Epithelial cell of proximal tubule (primary cell): ENCODE results near the gene ZNF439. TPM values are rescaled to one million over a fixed set of nuclear protein-coding genes. Genes with fewer than 3 reads are reported as not detected.
"Not testable (repeated sequence)": the region's sequence is repeated elsewhere in the genome, so short reads cannot be mapped to it uniquely, and the experiment has no call there.

Experiments
- DNase-seq: peaks from one replicate; pipeline ENCODE4 v3.0.0-alpha.2; 2011; ENCODE audit warnings: low read depth
- H3K4me3 ChIP-seq: 2 replicates; pipeline ENCODE4 v1.5.1; 2011; ENCODE audit warnings: low read depth, mild to moderate bottlenecking, low read length
- total RNA-seq: library from RNA; depleted of rRNA; stranded (reverse); fragments of >200 nt; gene quantifications from 2 replicates; pipeline ENCODE4 v1.2.3, GENCODE V29; 2015
- TF ChIP-seq, protein P1 (sequence below): conservative IDR thresholded peaks from 2 replicates; pipeline ENCODE4 v1.5.1; 2012; ENCODE audit warnings: low read depth, mild to moderate bottlenecking, low read length

Gene ZNF439
- total RNA-seq, 1 donor from 2014 or later, result 2.4 TPM

DNA sequence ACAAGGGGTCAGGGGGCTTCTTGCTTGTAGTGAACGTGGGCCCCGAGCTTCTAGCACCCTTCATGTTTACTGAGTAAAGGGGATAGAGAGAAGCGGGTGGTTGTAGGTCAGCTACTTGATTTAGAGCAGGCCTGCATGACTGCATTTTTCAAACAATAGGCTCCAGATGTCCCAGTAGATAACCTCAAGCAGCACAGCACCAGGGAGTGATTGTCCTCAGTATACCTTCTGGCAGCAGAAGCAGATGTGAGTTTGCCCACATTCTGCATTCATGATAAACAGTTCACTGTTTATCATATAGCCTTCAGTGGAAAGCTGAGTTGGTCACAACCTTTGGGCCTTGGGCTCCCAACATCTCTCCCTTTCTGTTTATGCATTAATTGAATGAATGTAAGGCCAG, 4.8 kb downstream of the ZNF439 start:
- TF ChIP-seq, protein P1, sequence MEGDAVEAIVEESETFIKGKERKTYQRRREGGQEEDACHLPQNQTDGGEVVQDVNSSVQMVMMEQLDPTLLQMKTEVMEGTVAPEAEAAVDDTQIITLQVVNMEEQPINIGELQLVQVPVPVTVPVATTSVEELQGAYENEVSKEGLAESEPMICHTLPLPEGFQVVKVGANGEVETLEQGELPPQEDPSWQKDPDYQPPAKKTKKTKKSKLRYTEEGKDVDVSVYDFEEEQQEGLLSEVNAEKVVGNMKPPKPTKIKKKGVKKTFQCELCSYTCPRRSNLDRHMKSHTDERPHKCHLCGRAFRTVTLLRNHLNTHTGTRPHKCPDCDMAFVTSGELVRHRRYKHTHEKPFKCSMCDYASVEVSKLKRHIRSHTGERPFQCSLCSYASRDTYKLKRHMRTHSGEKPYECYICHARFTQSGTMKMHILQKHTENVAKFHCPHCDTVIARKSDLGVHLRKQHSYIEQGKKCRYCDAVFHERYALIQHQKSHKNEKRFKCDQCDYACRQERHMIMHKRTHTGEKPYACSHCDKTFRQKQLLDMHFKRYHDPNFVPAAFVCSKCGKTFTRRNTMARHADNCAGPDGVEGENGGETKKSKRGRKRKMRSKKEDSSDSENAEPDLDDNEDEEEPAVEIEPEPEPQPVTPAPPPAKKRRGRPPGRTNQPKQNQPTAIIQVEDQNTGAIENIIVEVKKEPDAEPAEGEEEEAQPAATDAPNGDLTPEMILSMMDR, result no peak
- H3K4me3 ChIP-seq, result no peak overlapping the region
- DNase-seq, result no peak

DNA sequence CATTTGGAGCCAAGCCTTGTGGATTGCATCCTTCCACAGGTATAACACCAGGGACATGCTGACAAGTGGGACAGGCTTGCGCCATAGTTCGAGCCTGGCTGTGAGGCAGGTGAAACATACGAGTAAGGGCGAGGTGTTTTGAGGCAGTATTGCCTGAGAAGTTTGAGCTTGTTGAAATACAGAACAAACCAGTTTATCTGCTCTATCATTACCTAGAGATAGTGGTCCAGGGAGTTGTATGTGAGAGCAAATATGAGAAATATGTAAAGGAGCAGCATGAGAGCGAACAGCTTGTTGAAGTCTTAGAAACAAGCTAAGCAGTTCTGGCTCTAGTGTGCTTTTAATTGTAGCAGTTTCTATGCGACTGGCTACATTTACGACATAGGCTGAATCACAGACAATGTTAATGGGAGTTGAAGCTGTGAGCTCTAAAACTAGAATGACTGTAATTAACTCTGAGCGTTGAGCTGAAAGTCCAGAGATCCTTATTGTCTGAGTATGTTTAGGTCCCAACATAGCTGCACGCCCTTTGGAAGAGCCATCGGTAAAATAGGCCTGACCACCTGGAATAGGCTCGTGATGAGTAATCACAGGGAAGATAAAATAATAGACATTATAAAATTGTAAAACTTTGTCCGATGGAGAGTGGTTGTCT, 8.2 kb downstream of the ZNF439 start:
- DNase-seq, result no peak
- TF ChIP-seq, protein P1, result no peak
- no peak overlapping the region for H3K4me3 ChIP-seq

DNA sequence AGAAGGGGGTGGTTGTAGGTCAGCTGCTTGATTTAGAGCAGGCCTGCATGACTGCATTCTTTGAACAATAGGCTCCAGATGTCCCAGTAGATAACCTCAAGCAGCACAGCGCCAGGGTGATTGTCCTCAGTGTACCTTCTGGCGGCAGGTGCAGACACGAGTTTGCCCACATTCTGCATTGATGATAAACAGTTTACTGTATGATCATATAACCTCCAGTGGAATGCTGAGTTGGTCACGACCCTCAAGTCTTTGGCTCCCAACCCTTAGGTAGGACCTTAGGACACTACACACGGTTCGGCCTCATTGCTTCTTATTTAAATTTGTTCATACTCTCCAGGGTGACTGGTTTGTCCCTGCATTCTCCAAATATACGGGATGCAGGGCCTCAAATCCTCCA, 12.2 kb downstream of the ZNF439 start:
- H3K4me3 ChIP-seq, result no peak overlapping the region
- TF ChIP-seq, protein P1, result no peak
- DNase-seq, result no peak

DNA sequence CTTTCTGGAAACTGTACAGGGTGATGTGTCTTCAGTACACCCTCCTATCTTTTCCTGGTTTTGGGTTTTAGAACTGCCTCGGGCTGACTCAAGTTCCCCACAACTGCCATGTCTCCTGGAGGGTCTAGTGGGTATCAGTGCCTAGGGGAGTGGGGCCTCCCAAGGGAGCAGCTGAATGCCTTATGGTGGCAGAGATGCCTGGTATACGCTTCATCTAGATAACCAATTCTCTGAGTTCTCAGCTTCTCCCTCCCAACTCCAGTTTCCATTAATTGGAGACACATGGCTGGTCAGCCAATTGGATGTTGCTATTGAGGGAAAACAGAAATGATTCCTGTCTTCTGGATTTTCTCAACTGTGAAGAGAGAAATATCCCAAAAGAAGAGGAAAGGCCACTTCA, 12.8 kb downstream of the ZNF439 start:
- H3K4me3 ChIP-seq, result no peak overlapping the region
- TF ChIP-seq, protein P1, result no peak
- DNase-seq, result no peak

DNA sequence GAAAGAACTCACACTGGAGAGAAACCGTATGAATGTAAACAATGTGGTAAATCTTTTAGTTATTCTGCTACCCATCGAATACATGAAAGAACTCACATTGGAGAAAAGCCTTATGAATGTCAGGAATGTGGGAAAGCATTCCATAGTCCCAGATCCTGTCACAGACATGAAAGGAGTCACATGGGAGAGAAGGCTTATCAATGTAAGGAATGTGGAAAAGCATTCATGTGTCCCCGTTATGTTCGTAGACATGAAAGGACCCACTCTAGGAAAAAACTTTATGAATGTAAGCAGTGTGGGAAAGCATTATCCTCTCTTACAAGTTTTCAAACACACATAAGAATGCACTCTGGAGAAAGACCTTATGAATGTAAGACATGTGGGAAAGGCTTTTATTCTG, 19.2 kb downstream of the ZNF439 start:
- not testable (repeated sequence) for DNase-seq, H3K4me3 ChIP-seq

DNA sequence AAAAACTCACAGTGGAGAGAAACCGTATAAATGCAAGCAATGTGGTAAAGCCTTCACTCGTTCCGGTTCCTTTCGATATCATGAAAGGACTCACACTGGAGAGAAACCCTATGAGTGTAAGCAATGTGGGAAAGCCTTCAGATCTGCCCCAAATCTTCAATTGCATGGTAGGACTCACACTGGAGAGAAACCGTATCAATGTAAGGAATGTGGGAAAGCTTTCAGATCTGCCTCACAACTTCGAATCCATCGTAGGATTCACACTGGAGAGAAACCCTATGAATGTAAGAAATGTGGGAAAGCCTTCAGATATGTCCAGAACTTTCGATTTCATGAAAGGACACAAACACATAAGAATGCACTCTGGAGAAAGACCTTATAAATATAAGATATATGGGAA, 19.7 kb downstream of the ZNF439 start:
- no peak overlapping the region for H3K4me3 ChIP-seq
- DNase-seq, result no peak
- TF ChIP-seq, protein P1, result no peak

DNA sequence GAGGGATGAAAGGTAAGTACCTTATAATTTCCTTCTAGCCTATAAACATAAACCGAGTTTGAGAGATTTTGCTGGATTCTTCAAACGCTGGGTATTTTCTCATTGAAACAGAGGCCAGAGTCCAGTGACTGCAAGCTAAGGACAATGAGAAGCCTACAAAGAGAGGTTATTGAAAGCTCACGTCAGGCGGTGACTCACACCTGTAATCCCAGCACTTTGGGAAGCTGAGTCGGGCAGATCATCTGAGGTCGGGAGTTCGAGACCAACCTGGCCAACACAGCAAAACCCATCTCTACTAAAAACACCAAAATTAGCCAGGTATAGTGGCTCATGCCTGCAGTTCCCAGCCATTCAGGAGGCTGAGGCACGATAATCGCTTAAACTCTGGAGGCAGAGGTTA, 24.1 kb downstream of the ZNF439 start:
- TF ChIP-seq, protein P1, result no peak
- DNase-seq, result no peak
- H3K4me3 ChIP-seq, result no peak overlapping the region
